ENCODE results near the gene FKBP4.

FKBP4 gene

GRCh38 chr12:2820432-2820831, 25.7 kb downstream of the FKBP4 start:
- Histone ChIP-seq H3K36me3 (ENCODE audit: insufficient read depth, low read length) (peaks cover 74% of the 10 kb centered on the region), H3K27me3 (ENCODE audit: insufficient read depth, low read length) (no peaks in the 10 kb centered on the region), H3K27ac (ENCODE audit: low read depth, low read length) (no peak overlapping the region), H3K4me3 (ENCODE audit: low read length) (no peak overlapping the region), H3K9me3 (ENCODE audit: insufficient read depth, low read depth, low read length) (no peaks in the 10 kb centered on the region), H3K9ac (ENCODE audit: low read depth, low read length) (no peak overlapping the region), H3K4me1 (ENCODE audit: insufficient read depth, low read length) (peaks cover 12% of the 10 kb centered on the region; the same call in 1 of the 2 replicates)
- 58% methylated on average over 8 of the region's 9 CpGs for WGBS

DNA sequence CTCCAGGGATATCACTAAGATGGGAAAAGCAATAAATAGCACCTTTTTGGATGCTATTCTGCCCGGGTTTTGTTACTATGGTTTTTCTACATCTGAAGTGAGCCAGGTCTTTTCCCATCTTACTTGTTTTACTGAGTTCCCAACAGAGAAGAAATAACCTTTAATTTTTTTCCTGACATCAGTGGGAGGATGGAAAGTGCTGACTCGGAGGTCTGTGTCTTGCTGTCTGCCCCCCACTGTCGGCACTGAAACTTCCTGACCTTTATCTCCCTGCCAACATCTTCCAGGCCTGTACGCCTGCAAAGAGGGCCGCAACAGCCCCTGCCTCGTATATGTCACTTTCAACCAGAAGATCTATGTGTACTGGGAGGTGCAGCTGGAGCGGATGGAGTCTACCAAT, 28.7 kb downstream of the FKBP4 start:
- no peak overlapping the region for H3K27ac ChIP-seq (ENCODE audit: low read depth, low read length)
- H3K36me3 ChIP-seq (ENCODE audit: insufficient read depth, low read length), result peaks cover 83% of the 10 kb centered on the region
- WGBS, result 92% methylated on average over 7 of the region's 7 CpGs
- H3K9ac ChIP-seq (ENCODE audit: low read depth, low read length), result no peak overlapping the region
- H3K4me3 ChIP-seq (ENCODE audit: low read length), result no peak overlapping the region
- peaks cover 18% of the 10 kb centered on the region; the same call in 1 of the 2 replicates for H3K4me1 ChIP-seq (ENCODE audit: insufficient read depth, low read length)
- no peaks in the 10 kb centered on the region for H3K27me3 ChIP-seq (ENCODE audit: insufficient read depth, low read length)
- H3K9me3 ChIP-seq (ENCODE audit: insufficient read depth, low read depth, low read length), result no peaks in the 10 kb centered on the region

GRCh38 chr12:2824541-2824940, 29.8 kb downstream of the FKBP4 start:
- H3K27me3 ChIP-seq (ENCODE audit: insufficient read depth, low read length), result no peaks in the 10 kb centered on the region
- peaks cover 84% of the 10 kb centered on the region for H3K36me3 ChIP-seq (ENCODE audit: insufficient read depth, low read length)
- no peak overlapping the region for H3K4me3 ChIP-seq (ENCODE audit: low read length)
- peak overlapping the region; percentile 42; the same call in 1 of the 2 replicates for H3K27ac ChIP-seq (ENCODE audit: low read depth, low read length)
- H3K9me3 ChIP-seq (ENCODE audit: insufficient read depth, low read depth, low read length), result no peaks in the 10 kb centered on the region
- WGBS, result 79% methylated on average over 6 of the region's 6 CpGs
- H3K9ac ChIP-seq (ENCODE audit: low read depth, low read length), result no peak overlapping the region
- peaks cover 18% of the 10 kb centered on the region; the same call in 1 of the 2 replicates for H3K4me1 ChIP-seq (ENCODE audit: insufficient read depth, low read length)

- WGBS, result 30% methylated on average over 3 of the region's 4 CpGs
- no peaks in the 10 kb centered on the region for H3K27me3 ChIP-seq (ENCODE audit: insufficient read depth, low read length)
- H3K9me3 ChIP-seq (ENCODE audit: insufficient read depth, low read depth, low read length), result no peaks in the 10 kb centered on the region
- H3K36me3 ChIP-seq (ENCODE audit: insufficient read depth, low read length), result peaks cover 80% of the 10 kb centered on the region
- no peak overlapping the region for H3K9ac ChIP-seq (ENCODE audit: low read depth, low read length)
- no peak overlapping the region for H3K4me3 ChIP-seq (ENCODE audit: low read length)
- peaks cover 14% of the 10 kb centered on the region; the same call in 1 of the 2 replicates for H3K4me1 ChIP-seq (ENCODE audit: insufficient read depth, low read length)
- H3K27ac ChIP-seq (ENCODE audit: low read depth, low read length), result peak overlapping the region; percentile 42; the same call in 1 of the 2 replicates
These were observed 30.4 kb downstream of the FKBP4 start for GRCh38 chr12:2825132-2825531.

DNA sequence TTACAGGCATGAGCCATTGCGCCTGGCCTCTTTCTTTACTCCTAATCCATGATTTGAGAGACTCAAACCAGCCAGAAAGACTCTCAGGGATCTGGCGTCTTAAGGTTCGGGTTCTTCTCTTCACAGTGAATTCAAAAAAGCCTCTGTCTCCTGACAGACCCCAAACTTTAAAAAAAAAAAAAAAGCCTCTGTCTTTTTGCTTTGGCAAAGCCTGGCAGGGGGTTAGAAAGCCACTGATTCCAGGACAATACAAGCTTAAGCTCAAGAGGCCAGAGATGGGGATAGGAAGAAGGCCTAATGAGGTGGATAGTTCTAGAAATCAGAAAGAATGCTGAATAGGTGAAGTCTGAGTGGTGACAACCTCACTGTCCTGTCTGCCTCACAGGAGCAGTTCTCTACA, 31.3 kb downstream of the FKBP4 start:
- Histone ChIP-seq H3K4me3 (ENCODE audit: low read length) (no peak overlapping the region), H3K27ac (ENCODE audit: low read depth, low read length) (no peak overlapping the region; the same call in 1 of the 2 replicates), H3K27me3 (ENCODE audit: insufficient read depth, low read length) (no peaks in the 10 kb centered on the region), H3K4me1 (ENCODE audit: insufficient read depth, low read length) (peaks cover 14% of the 10 kb centered on the region; the same call in 1 of the 2 replicates), H3K36me3 (ENCODE audit: insufficient read depth, low read length) (peaks cover 74% of the 10 kb centered on the region), H3K9ac (ENCODE audit: low read depth, low read length) (no peak overlapping the region), H3K9me3 (ENCODE audit: insufficient read depth, low read depth, low read length) (no peaks in the 10 kb centered on the region)
- WGBS, result 84% methylated on average over 3 of the region's 3 CpGs

DNA sequence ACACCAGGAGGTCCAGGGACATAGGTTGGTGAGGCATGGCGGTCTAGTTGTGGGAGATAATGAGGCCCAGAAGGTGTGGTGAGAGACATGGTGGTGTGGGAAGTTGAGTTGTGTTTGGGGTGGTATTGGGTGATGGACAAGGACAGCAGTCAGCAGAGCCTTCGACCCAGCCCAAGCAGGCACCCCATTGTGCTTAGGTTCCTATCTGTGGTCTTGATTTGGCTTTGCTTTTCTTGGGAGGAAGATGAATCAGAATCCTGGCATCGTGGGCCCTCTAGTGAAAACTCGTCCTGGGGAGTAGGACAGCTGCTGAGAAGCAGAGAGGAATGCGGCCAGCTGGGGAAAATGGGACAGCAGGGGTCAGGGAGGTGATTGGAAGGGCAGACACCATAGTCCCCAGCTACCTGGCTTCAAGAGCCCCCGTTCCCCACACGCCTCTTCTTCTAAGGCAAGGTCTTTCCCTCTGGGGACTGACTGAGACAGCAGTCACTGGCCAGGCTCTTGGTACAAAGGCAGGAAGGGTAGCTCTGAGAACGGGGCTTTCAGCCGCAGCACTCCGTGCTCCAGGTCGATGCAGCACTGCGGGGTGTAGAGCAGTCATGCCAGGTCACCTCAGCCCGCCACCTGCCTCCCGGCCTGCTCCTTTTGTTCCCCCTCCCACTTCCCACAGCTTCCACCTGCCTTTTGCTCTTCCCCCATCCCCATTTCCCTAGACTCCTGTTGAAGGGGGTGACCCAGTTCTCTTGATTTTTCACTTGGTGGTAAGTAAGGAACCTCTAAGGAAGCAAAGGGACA, 32.1 kb downstream of the FKBP4 start:
- Histone ChIP-seq H3K27ac (ENCODE audit: low read depth, low read length) (no peak overlapping the region), H3K9ac (ENCODE audit: low read depth, low read length) (no peak overlapping the region), H3K4me1 (ENCODE audit: insufficient read depth, low read length) (peaks cover 14% of the 10 kb centered on the region; the same call in 1 of the 2 replicates), H3K36me3 (ENCODE audit: insufficient read depth, low read length) (peaks cover 65% of the 10 kb centered on the region), H3K4me3 (ENCODE audit: low read length) (no peak overlapping the region), H3K9me3 (ENCODE audit: insufficient read depth, low read depth, low read length) (no peaks in the 10 kb centered on the region), H3K27me3 (ENCODE audit: insufficient read depth, low read length) (no peaks in the 10 kb centered on the region)
- 82% methylated on average over 14 of the region's 14 CpGs for WGBS

DNA sequence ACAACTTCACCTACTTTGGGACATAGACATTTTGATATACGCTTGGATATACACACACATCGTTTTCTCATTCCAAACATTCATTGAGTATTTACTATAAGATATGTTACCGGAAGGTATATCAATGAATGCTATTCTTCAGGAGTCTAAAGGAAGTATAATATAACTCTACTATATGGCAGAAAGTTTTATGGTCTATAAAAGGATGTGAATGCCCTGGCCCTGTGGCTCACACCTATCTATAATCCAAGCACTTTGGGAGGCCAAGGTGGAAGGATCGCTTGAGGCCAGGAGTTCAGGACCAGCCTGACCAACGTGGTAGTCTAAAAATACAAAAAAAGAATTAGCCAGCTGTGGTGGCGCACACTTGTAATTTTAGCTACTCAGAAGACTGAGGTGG, 34.5 kb downstream of the FKBP4 start:
- 97% methylated on average over 5 of the region's 6 CpGs for whole genome bisulfite sequencing
- Histone ChIP-seq H3K9ac (ENCODE audit: low read depth, low read length) (no peak overlapping the region), H3K36me3 (ENCODE audit: insufficient read depth, low read length) (peaks cover 41% of the 10 kb centered on the region), H3K4me3 (ENCODE audit: low read length) (no peak overlapping the region), H3K4me1 (ENCODE audit: insufficient read depth, low read length) (peaks cover 22% of the 10 kb centered on the region; the same call in 1 of the 2 replicates), H3K27ac (ENCODE audit: low read depth, low read length) (no peak overlapping the region), H3K9me3 (ENCODE audit: insufficient read depth, low read depth, low read length) (no peaks in the 10 kb centered on the region), H3K27me3 (ENCODE audit: insufficient read depth, low read length) (no peaks in the 10 kb centered on the region)

GRCh38 chr12:2832550-2833127, 37.9 kb downstream of the FKBP4 start:
- H3K27me3 ChIP-seq (ENCODE audit: insufficient read depth, low read length), result no peaks in the 10 kb centered on the region
- WGBS, result 79% methylated on average over 6 of the region's 6 CpGs
- no peak overlapping the region for H3K4me3 ChIP-seq (ENCODE audit: low read length)
- no peak overlapping the region for H3K27ac ChIP-seq (ENCODE audit: low read depth, low read length)
- H3K9ac ChIP-seq (ENCODE audit: low read depth, low read length), result no peak overlapping the region
- H3K9me3 ChIP-seq (ENCODE audit: insufficient read depth, low read depth, low read length), result no peaks in the 10 kb centered on the region
- 0 out of 2 replicates have a peak, but pooled peaks cover 11% of the 10 kb centered on the region for H3K4me1 ChIP-seq (ENCODE audit: insufficient read depth, low read length)
- H3K36me3 ChIP-seq (ENCODE audit: insufficient read depth, low read length), result peaks cover 14% of the 10 kb centered on the region

- 0 out of 2 replicates have a peak, but pooled peaks cover 11% of the 10 kb centered on the region for H3K4me1 ChIP-seq (ENCODE audit: insufficient read depth, low read length)
- 76% methylated on average over 4 of the region's 5 CpGs for WGBS
- H3K27ac ChIP-seq (ENCODE audit: low read depth, low read length), result no peak overlapping the region
- H3K9ac ChIP-seq (ENCODE audit: low read depth, low read length), result no peak overlapping the region
- no peaks in the 10 kb centered on the region for H3K27me3 ChIP-seq (ENCODE audit: insufficient read depth, low read length)
- H3K4me3 ChIP-seq (ENCODE audit: low read length), result no peak overlapping the region
- no peaks in the 10 kb centered on the region for H3K9me3 ChIP-seq (ENCODE audit: insufficient read depth, low read depth, low read length)
- H3K36me3 ChIP-seq (ENCODE audit: insufficient read depth, low read length), result peaks cover 7% of the 10 kb centered on the region
These were observed 38.6 kb downstream of the FKBP4 start for GRCh38 chr12:2833327-2833726.

DNA sequence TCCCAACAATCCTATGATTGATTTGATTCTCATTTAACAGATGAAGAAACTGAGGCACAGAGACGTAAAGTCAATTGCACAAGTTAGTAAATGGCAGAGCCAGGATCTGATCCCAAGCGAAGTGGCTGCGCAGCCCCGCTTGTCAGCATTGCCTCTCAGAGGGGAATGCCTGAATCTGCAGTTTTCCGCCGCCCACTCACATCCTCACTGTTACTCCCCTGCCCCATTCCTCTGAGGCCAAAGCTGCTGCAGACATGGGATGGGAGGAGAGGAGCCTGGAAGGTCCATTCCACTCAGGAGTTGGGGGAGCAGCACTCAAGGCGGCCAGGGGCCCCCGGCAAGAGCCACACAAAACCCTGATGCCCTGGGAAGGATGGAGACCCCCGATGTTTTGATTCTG, 39.0 kb downstream of the FKBP4 start:
- Histone ChIP-seq H3K27me3 (ENCODE audit: insufficient read depth, low read length) (no peaks in the 10 kb centered on the region), H3K27ac (ENCODE audit: low read depth, low read length) (no peak overlapping the region), H3K4me3 (ENCODE audit: low read length) (no peak overlapping the region), H3K9ac (ENCODE audit: low read depth, low read length) (no peak overlapping the region), H3K36me3 (ENCODE audit: insufficient read depth, low read length) (peaks cover 5% of the 10 kb centered on the region), H3K4me1 (ENCODE audit: insufficient read depth, low read length) (0 out of 2 replicates have a peak, but pooled peaks cover 11% of the 10 kb centered on the region), H3K9me3 (ENCODE audit: insufficient read depth, low read depth, low read length) (no peaks in the 10 kb centered on the region)
- WGBS, result 84% methylated on average over 9 of the region's 9 CpGs

All from HUES64 (cell line).